Measurements from ENCODE around the gene TM4SF18. TPM values are rescaled to one million over a fixed set of nuclear protein-coding genes. Genes with fewer than 3 reads are reported as not detected.

TM4SF18 gene
- total RNA-seq, 1 experiment from 2014 or later = 0.34 TPM

DNA sequence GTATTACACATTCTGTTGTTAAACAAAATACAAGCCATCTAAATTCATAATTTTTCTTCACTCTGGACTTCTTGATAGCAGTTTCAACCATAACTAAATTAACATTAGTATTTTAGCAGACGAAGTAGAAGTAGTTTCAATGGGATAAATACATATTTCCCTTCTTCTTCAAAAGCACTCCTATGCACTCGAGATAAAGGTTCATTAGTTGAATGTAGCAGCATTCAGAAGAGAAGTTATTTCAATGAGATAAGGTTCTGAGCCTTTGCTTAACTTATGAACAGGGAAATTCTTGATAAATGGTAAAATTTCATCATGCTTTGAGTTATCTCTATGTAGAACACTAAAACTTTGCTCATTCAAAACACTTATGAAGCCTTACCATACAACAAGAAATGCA, 11.8 kb downstream of the TM4SF18 start:
- no peaks in the 10 kb centered on the region for H3K79me2 ChIP-seq (ENCODE audit: insufficient read depth, low read length)
- TF ChIP-seq CBX3 (IDR thresholded peaks at IDR 0.05; ENCODE audit: low read depth) (no peak), CEBPB (IDR thresholded peaks at IDR 0.05; ENCODE audit: low read depth) (no peak), SIN3A (IDR thresholded peaks at IDR 0.05; ENCODE audit: low read depth) (no peak), SRF (IDR thresholded peaks at IDR 0.05; ENCODE audit: low read depth) (no peak), EZH2 (IDR thresholded peaks at IDR 0.05) (no peak), POLR2AphosphoS5 (IDR thresholded peaks at IDR 0.05; ENCODE audit: low read depth, low read length) (no peak)
- TF ChIP-seq, protein P1, sequence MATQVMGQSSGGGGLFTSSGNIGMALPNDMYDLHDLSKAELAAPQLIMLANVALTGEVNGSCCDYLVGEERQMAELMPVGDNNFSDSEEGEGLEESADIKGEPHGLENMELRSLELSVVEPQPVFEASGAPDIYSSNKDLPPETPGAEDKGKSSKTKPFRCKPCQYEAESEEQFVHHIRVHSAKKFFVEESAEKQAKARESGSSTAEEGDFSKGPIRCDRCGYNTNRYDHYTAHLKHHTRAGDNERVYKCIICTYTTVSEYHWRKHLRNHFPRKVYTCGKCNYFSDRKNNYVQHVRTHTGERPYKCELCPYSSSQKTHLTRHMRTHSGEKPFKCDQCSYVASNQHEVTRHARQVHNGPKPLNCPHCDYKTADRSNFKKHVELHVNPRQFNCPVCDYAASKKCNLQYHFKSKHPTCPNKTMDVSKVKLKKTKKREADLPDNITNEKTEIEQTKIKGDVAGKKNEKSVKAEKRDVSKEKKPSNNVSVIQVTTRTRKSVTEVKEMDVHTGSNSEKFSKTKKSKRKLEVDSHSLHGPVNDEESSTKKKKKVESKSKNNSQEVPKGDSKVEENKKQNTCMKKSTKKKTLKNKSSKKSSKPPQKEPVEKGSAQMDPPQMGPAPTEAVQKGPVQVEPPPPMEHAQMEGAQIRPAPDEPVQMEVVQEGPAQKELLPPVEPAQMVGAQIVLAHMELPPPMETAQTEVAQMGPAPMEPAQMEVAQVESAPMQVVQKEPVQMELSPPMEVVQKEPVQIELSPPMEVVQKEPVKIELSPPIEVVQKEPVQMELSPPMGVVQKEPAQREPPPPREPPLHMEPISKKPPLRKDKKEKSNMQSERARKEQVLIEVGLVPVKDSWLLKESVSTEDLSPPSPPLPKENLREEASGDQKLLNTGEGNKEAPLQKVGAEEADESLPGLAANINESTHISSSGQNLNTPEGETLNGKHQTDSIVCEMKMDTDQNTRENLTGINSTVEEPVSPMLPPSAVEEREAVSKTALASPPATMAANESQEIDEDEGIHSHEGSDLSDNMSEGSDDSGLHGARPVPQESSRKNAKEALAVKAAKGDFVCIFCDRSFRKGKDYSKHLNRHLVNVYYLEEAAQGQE (IDR thresholded peaks at IDR 0.05; ENCODE audit: low read depth) = no peak
- TF ChIP-seq, protein P2, sequence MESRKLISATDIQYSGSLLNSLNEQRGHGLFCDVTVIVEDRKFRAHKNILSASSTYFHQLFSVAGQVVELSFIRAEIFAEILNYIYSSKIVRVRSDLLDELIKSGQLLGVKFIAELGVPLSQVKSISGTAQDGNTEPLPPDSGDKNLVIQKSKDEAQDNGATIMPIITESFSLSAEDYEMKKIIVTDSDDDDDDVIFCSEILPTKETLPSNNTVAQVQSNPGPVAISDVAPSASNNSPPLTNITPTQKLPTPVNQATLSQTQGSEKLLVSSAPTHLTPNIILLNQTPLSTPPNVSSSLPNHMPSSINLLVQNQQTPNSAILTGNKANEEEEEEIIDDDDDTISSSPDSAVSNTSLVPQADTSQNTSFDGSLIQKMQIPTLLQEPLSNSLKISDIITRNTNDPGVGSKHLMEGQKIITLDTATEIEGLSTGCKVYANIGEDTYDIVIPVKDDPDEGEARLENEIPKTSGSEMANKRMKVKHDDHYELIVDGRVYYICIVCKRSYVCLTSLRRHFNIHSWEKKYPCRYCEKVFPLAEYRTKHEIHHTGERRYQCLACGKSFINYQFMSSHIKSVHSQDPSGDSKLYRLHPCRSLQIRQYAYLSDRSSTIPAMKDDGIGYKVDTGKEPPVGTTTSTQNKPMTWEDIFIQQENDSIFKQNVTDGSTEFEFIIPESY (IDR thresholded peaks at IDR 0.05; ENCODE audit: extremely low read depth, insufficient replicate concordance, low read length) = no peak
- no peaks in the 10 kb centered on the region for H3K9me2 ChIP-seq (ENCODE audit: insufficient read depth)
- no peak overlapping the region for H3K9ac ChIP-seq (ENCODE audit: low read length)
- H2AFZ ChIP-seq (ENCODE audit: low read depth, low read length, poor library complexity, severe bottlenecking) = no peak overlapping the region
- H3K36me3 ChIP-seq (ENCODE audit: control insufficient read depth in 1 of 2, insufficient read depth in 2 of 2, low read length in 2 of 2) = no peaks in the 10 kb centered on the region
- no peak overlapping the region for H3K27ac ChIP-seq (ENCODE audit: low read depth, low read length)
- no peak overlapping the region for H3K4me3 ChIP-seq (replicated peaks in 1 of 2; ENCODE audit: low read depth in 1 of 2, low read length in 2 of 2)
- no peak for DNase-seq (ENCODE audit: low read depth, low spot score)
- no peak for ATAC-seq
- RAD21 ChIA-PET (ENCODE audit: low non-redundant PET in 1 of 2, low total read pairs in 2 of 2, uncharacterized antibody in 2 of 2, unreplicated experiment in 2 of 2) = no interaction called here
- H3K27me3 ChIP-seq (ENCODE audit: insufficient read depth, low read length) = no peaks in the 10 kb centered on the region
- POLR2A ChIA-PET = no interaction called here
- peaks cover 0 to 5% of the 10 kb centered on the region in 2 experiments; a peak in 2 of 4 replicates for H3K4me1 ChIP-seq (ENCODE audit: control insufficient read depth in 1 of 2, insufficient read depth in 2 of 2, low read length in 2 of 2)
- CTCF ChIA-PET = no interaction called here
- intact Hi-C loops (cut with micrococcal nuclease) = no loop called here
- no TSS peak for BruUV-seq (replicated peaks)
- no peaks in the 10 kb centered on the region for H3K9me3 ChIP-seq (ENCODE audit: control insufficient read depth in 1 of 2, insufficient read depth in 1 of 2, low read depth in 1 of 2, low read length in 2 of 2)
- no peaks in the 10 kb centered on the region for H4K20me1 ChIP-seq (ENCODE audit: insufficient read depth)
- H3K4me2 ChIP-seq (ENCODE audit: low read length) = no peak overlapping the region

Data from HCT116 (cell line).